ENCODE data around the gene GBX2.

GBX2 gene

DNA sequence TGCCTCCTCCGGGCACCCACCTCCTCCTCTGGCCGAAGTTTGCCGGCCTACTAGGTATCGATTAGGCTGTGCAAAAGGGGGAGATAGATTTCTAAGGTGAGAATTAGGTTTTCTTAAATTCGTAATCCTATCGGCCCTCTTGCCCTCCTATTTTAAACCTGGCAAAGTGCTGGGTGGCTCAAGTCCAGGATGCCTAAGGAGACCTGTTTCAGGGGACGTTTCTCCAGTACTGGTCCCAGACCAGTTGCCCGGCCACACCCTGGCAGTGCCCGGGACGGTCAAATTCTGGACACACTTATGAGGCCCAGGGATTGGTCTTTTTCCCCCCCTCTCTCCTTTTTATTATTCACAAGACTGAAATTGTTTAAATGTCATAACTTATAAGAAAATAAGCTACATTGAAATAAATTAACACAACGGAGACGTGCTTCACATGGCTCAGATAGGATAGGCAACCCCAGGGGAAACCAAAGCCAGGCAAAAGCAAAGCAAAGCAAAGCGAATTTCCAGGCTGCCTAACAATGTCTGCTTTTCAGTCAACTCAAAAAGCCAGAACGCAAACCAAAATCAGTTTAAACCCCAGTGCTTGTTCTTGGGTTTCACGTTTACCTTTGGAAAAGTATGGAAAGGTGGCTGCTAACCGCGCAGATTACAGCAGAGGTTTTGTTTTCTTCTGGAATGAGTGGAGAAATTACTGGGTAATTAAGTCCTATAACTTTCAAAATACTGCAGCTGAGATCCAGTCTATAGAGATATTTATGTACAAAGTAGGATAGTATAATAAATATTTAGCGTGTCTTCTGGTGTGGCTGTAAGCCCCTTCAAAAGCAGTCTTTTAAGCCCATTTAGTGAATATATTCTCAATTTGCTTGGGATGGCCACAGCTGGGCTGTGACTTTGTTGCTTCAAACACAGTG lies 3.0 kb downstream of the GBX2 start:
- Histone ChIP-seq H3K27me3 (ENCODE audit: insufficient read depth, poor library complexity, severe bottlenecking) (peaks cover 51% of the 10 kb centered on the region), H3K4me3 (replicated peaks; ENCODE audit: insufficient read depth, low read length) (no peak overlapping the region), H3K27ac (replicated peaks) (no peak overlapping the region)
- TF ChIP-seq GABPA (IDR thresholded peaks at IDR 0.05; ENCODE audit: low read depth), result no peak
- TF ChIP-seq, protein P1, sequence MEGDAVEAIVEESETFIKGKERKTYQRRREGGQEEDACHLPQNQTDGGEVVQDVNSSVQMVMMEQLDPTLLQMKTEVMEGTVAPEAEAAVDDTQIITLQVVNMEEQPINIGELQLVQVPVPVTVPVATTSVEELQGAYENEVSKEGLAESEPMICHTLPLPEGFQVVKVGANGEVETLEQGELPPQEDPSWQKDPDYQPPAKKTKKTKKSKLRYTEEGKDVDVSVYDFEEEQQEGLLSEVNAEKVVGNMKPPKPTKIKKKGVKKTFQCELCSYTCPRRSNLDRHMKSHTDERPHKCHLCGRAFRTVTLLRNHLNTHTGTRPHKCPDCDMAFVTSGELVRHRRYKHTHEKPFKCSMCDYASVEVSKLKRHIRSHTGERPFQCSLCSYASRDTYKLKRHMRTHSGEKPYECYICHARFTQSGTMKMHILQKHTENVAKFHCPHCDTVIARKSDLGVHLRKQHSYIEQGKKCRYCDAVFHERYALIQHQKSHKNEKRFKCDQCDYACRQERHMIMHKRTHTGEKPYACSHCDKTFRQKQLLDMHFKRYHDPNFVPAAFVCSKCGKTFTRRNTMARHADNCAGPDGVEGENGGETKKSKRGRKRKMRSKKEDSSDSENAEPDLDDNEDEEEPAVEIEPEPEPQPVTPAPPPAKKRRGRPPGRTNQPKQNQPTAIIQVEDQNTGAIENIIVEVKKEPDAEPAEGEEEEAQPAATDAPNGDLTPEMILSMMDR (IDR thresholded peaks at IDR 0.05; ENCODE audit: insufficient read depth, low read length), result no peak
- TF ChIP-seq SPI1 (IDR thresholded peaks at IDR 0.05; ENCODE audit: borderline replicate concordance, low read depth), result no peak
- TF ChIP-seq POLR2AphosphoS5 (IDR thresholded peaks at IDR 0.05; ENCODE audit: low read depth), result no peak
- TF ChIP-seq, protein P2, sequence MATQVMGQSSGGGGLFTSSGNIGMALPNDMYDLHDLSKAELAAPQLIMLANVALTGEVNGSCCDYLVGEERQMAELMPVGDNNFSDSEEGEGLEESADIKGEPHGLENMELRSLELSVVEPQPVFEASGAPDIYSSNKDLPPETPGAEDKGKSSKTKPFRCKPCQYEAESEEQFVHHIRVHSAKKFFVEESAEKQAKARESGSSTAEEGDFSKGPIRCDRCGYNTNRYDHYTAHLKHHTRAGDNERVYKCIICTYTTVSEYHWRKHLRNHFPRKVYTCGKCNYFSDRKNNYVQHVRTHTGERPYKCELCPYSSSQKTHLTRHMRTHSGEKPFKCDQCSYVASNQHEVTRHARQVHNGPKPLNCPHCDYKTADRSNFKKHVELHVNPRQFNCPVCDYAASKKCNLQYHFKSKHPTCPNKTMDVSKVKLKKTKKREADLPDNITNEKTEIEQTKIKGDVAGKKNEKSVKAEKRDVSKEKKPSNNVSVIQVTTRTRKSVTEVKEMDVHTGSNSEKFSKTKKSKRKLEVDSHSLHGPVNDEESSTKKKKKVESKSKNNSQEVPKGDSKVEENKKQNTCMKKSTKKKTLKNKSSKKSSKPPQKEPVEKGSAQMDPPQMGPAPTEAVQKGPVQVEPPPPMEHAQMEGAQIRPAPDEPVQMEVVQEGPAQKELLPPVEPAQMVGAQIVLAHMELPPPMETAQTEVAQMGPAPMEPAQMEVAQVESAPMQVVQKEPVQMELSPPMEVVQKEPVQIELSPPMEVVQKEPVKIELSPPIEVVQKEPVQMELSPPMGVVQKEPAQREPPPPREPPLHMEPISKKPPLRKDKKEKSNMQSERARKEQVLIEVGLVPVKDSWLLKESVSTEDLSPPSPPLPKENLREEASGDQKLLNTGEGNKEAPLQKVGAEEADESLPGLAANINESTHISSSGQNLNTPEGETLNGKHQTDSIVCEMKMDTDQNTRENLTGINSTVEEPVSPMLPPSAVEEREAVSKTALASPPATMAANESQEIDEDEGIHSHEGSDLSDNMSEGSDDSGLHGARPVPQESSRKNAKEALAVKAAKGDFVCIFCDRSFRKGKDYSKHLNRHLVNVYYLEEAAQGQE (IDR thresholded peaks at IDR 0.05; ENCODE audit: insufficient replicate concordance, low read depth), result no peak
- DNase-seq (ENCODE audit: low read depth in 1 of 2, low spot score in 1 of 2), result no peak

DNA sequence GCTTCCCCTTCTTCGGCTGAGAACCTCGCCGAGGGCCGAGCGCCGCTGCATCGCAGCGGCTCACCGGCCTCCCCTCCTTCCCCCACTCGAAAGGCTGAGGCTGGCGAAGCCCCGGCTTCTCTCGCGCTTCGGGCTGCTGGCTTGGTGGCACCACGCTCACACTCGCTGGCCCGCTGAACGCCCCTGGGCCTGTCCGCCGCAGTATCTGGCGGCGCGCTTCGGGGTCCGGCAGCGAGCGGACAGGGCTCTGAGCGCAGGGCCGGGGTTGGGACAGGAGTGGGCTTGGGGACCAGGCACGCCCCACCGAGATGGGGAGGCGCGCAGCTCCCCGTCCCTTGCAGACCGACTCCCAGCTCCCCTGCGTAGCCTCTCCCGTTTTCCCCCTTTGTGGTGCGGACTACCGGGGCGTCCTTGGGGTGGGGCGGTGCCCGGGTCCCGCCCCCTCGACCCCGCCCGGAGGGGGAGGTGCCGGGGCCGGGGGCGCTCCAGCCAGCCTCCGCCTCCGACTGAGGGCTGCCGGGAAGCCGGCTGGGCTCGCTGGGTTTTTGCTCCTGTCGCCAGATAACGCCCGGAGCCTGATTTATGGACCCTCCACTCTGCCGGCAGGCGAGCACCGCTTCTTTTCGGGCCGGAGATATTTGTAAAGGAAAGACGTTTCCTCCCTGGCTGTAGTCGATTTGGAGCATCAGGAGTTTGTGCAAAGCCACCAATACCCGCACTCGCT lies 3.8 kb downstream of the GBX2 start:
- H3K27ac ChIP-seq (replicated peaks), result no peak overlapping the region
- H3K4me3 ChIP-seq (replicated peaks; ENCODE audit: insufficient read depth, low read length), result no peak overlapping the region
- H3K27me3 ChIP-seq (ENCODE audit: insufficient read depth, poor library complexity, severe bottlenecking), result peaks cover 43% of the 10 kb centered on the region
- no peak for DNase-seq (ENCODE audit: low read depth in 1 of 2, low spot score in 1 of 2)
- TF ChIP-seq, protein P1 (IDR thresholded peaks at IDR 0.05; ENCODE audit: insufficient read depth, low read length), result no peak
- TF ChIP-seq GABPA (IDR thresholded peaks at IDR 0.05; ENCODE audit: low read depth) (no peak), SPI1 (IDR thresholded peaks at IDR 0.05; ENCODE audit: borderline replicate concordance, low read depth) (no peak), POLR2AphosphoS5 (IDR thresholded peaks at IDR 0.05; ENCODE audit: low read depth) (no peak)
- TF ChIP-seq, protein P2 (IDR thresholded peaks at IDR 0.05; ENCODE audit: insufficient replicate concordance, low read depth), result no peak

DNA sequence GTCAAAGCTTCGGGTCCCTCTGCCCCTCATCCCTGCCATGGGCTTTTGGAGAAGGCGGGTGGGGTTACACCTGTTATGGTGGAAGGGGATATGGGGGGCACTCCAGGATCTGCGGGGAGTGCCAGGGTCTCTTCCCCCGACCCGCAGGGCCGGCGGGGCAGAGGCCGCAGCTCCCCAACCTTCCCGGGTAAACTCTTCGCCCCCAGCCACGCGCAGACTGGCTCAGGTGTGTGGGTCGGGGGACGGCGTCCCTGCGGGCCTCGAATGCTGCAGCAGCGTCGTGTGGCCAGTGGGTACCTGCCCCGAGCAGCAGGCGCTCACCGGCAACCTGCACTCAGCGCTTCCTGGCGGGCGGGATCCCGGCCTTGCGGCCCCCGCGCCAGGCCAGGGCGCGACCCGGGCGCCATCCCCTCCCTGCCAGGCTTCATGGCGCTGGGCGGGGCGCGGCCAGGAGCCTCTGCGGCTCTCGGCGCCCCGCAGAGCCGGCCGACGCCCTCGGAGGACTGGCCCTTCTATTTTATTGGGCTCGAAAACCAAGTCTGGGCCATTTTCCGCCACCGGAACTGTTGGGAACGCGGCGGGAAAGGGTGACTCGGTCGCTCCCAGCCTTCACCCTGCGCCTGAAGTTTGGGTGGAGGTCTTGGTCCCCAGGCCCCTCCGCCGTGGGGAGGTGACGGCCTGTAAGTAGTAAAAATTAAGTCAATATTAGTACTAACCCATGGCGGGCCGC lies 4.5 kb downstream of the GBX2 start:
- Histone ChIP-seq H3K27ac (replicated peaks) (no peak overlapping the region), H3K27me3 (ENCODE audit: insufficient read depth, poor library complexity, severe bottlenecking) (peaks cover 35% of the 10 kb centered on the region), H3K4me3 (replicated peaks; ENCODE audit: insufficient read depth, low read length) (no peak overlapping the region)
- no peak for DNase-seq (ENCODE audit: low read depth in 1 of 2, low spot score in 1 of 2)
- TF ChIP-seq POLR2AphosphoS5 (IDR thresholded peaks at IDR 0.05; ENCODE audit: low read depth) (no peak), SPI1 (IDR thresholded peaks at IDR 0.05; ENCODE audit: borderline replicate concordance, low read depth) (no peak), GABPA (IDR thresholded peaks at IDR 0.05; ENCODE audit: low read depth) (no peak)
- TF ChIP-seq, protein P1 (IDR thresholded peaks at IDR 0.05; ENCODE audit: insufficient read depth, low read length), result no peak
- TF ChIP-seq, protein P2 (IDR thresholded peaks at IDR 0.05; ENCODE audit: insufficient replicate concordance, low read depth), result no peak
